DOHH2 (cell line): Measurements from ENCODE around the gene CAMTA1.

Experiments
- H3F3A ChIP-seq: fragments of 200-600 bp; sonication (generic), shearing (Covaris generic); 2 replicates; pipeline ENCODE4 v1.6.0; 2016; ENCODE audit warnings: antibody characterized with exemption, mild to moderate bottlenecking; ENCODE audit not compliant: control insufficient read depth, insufficient read depth
- H3K27ac ChIP-seq: fragments of 200-600 bp; sonication (generic); 2 replicates; pipeline ENCODE4 v1.5.1; 2014; ENCODE audit warnings: low read depth, mild to moderate bottlenecking, low read length, moderate library complexity
- H3K27me3 ChIP-seq: fragments of 200-600 bp; sonication (generic); 2 replicates; pipeline ENCODE4 v1.6.1; 2014; ENCODE audit warnings: mild to moderate bottlenecking, low read length, mixed read lengths; ENCODE audit not compliant: control insufficient read depth
- H3K36me3 ChIP-seq: fragments of 200-600 bp; sonication (generic); 2 replicates; pipeline ENCODE4 v1.6.1; 2014; ENCODE audit warnings: mild to moderate bottlenecking, low read length, moderate library complexity, mixed read lengths; ENCODE audit not compliant: control insufficient read depth
- H3K4me1 ChIP-seq: fragments of 200-600 bp; sonication (generic); 2 replicates; pipeline ENCODE4 v1.6.1; 2014; ENCODE audit warnings: mild to moderate bottlenecking, low read length, mixed read lengths; ENCODE audit not compliant: control insufficient read depth
- H3K4me2 ChIP-seq: fragments of 200-600 bp; sonication (generic); 2 replicates; pipeline ENCODE4 v1.6.0; 2014; ENCODE audit warnings: mild to moderate bottlenecking, low read length, moderate library complexity
- H3K4me3 ChIP-seq: fragments of 200-600 bp; sonication (generic); 2 replicates; pipeline ENCODE4 v1.5.1; 2014; ENCODE audit warnings: mild to moderate bottlenecking, low read length, mixed read lengths
- H3K79me2 ChIP-seq: fragments of 200-600 bp; sonication (generic); 2 replicates; pipeline ENCODE4 v1.6.1; 2014; ENCODE audit warnings: mild to moderate bottlenecking, low read length, mixed read lengths; ENCODE audit not compliant: control insufficient read depth
- H3K9me2 ChIP-seq: fragments of 200-600 bp; sonication (generic); replicated peaks from 2 replicates; pipeline ENCODE4 v1.6.1; 2014; ENCODE audit warnings: mild to moderate bottlenecking, low read length, mixed read lengths; ENCODE audit not compliant: control insufficient read depth
- H3K9me3 ChIP-seq: fragments of 200-600 bp; sonication (generic); 2 replicates; pipeline ENCODE4 v1.6.1; 2014; ENCODE audit warnings: antibody characterized with exemption, low read length, mixed read lengths; ENCODE audit not compliant: control insufficient read depth, insufficient read depth
- H4K20me1 ChIP-seq: fragments of 200-600 bp; sonication (generic); 2 replicates; pipeline ENCODE4 v1.6.0; 2014; ENCODE audit warnings: low read depth, mild to moderate bottlenecking, antibody characterized with exemption, low read length, moderate library complexity; ENCODE audit not compliant: control insufficient read depth, insufficient read depth
- CTCF ChIP-seq: fragments of 200-600 bp; sonication (generic); IDR thresholded peaks from one replicate; pipeline ENCODE4 v1.5.1; 2014; ENCODE audit warnings: antibody characterized with exemption, mild to moderate bottlenecking, low read depth, low read length; ENCODE audit not compliant: poor library complexity, severe bottlenecking
- EZH2phosphoT487 ChIP-seq: fragments of 200-600 bp; sonication (generic); IDR thresholded peaks from 2 replicates; pipeline ENCODE4 v1.6.1; 2017; ENCODE audit warnings: borderline replicate concordance, mild to moderate bottlenecking, antibody characterized with exemption, low read length, moderate library complexity, mixed read lengths

The CAMTA1 gene

DNA sequence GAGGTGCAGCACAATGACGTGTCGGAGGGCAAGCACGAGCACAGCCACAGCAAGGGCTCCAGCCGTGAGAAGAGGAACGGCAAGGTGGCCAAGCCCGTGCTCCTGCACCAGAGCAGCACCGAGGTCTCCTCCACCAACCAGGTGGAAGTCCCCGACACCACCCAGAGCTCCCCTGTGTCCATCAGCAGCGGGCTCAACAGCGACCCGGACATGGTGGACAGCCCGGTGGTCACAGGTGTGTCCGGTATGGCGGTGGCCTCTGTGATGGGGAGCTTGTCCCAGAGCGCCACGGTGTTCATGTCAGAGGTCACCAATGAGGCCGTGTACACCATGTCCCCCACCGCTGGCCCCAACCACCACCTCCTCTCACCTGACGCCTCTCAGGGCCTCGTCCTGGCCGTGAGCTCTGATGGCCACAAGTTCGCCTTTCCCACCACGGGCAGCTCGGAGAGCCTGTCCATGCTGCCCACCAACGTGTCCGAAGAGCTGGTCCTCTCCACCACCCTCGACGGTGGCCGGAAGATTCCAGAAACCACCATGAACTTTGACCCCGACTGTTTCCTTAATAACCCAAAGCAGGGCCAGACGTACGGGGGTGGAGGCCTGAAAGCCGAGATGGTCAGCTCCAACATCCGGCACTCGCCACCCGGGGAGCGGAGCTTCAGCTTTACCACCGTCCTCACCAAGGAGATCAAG is 878.3 kb downstream of the CAMTA1 start:
- H3K27ac ChIP-seq, result no peak overlapping the region
- TF ChIP-seq CTCF, result no peak
- TF ChIP-seq EZH2phosphoT487, result no peak
- H3K79me2 ChIP-seq, result no peaks in the 10 kb centered on the region
- no peaks in the 10 kb centered on the region for H3K4me1 ChIP-seq
- no peak overlapping the region for H3K4me2 ChIP-seq
- H3F3A ChIP-seq, result no peaks in the 10 kb centered on the region
- H3K9me3 ChIP-seq, result no peaks in the 10 kb centered on the region
- H4K20me1 ChIP-seq, result no peaks in the 10 kb centered on the region
- H3K9me2 ChIP-seq, result no peaks in the 10 kb centered on the region
- no peaks in the 10 kb centered on the region for H3K27me3 ChIP-seq
- H3K4me3 ChIP-seq, result no peak overlapping the region
- H3K36me3 ChIP-seq, result no peaks in the 10 kb centered on the region

GRCh38 chr1:7664147-7664892 is 879.1 kb downstream of the CAMTA1 start:
- no peak overlapping the region for H3K4me2 ChIP-seq
- no peak for TF ChIP-seq CTCF
- TF ChIP-seq EZH2phosphoT487, result no peak
- H3K4me1 ChIP-seq, result no peaks in the 10 kb centered on the region
- H3K27ac ChIP-seq, result no peak overlapping the region
- H3K9me2 ChIP-seq, result no peaks in the 10 kb centered on the region
- H3K79me2 ChIP-seq, result no peaks in the 10 kb centered on the region
- H3K9me3 ChIP-seq, result no peaks in the 10 kb centered on the region
- no peaks in the 10 kb centered on the region for H3K27me3 ChIP-seq
- H3K4me3 ChIP-seq, result no peak overlapping the region
- H3F3A ChIP-seq, result no peaks in the 10 kb centered on the region
- H4K20me1 ChIP-seq, result no peaks in the 10 kb centered on the region
- H3K36me3 ChIP-seq, result no peaks in the 10 kb centered on the region

DNA sequence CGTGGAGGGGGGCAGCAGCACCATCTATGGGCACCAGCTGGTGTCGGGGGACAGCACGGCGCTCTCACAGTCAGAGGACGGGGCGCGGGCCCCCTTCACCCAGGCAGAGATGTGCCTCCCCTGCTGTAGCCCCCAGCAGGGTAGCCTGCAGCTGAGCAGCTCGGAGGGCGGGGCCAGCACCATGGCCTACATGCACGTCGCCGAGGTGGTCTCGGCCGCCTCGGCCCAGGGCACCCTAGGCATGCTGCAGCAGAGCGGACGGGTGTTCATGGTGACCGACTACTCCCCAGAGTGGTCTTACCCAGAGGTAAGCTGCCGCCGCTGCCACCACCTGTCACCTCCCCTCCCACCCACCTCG is 879.6 kb downstream of the CAMTA1 start:
- Histone ChIP-seq H3K9me3 (no peaks in the 10 kb centered on the region), H3K4me1 (no peaks in the 10 kb centered on the region), H3K9me2 (no peaks in the 10 kb centered on the region), H3K4me3 (no peak overlapping the region), H3K79me2 (no peaks in the 10 kb centered on the region), H3K4me2 (no peak overlapping the region), H3F3A (no peaks in the 10 kb centered on the region), H3K27me3 (no peaks in the 10 kb centered on the region), H4K20me1 (no peaks in the 10 kb centered on the region), H3K36me3 (no peaks in the 10 kb centered on the region), H3K27ac (no peak overlapping the region)
- no peak for TF ChIP-seq CTCF
- TF ChIP-seq EZH2phosphoT487, result no peak
